H1 (cell line): ENCODE results near the gene CD8B2. TPM values are rescaled to one million over a fixed set of nuclear protein-coding genes. Genes with fewer than 3 reads are reported as not detected.
"Not testable (repeated sequence)": the region's sequence is repeated elsewhere in the genome, so short reads cannot be mapped to it uniquely, and the experiment has no call there.

ENCODE experiments used
- CTCF ChIA-PET: fragments of 300-600 bp; sonication (Branson Sonifier 250); formaldehyde crosslinking; loops from one replicate; lab custom pipeline; 2021; ENCODE audit not compliant: partially characterized antibody; lab: Charles Lee
- POLR2A ChIA-PET: fragments of 300-600 bp; sonication (Branson Sonifier 250); formaldehyde crosslinking; loops from one replicate; lab custom pipeline; 2021; ENCODE audit warnings: inconsistent platforms; ENCODE audit not compliant: partially characterized antibody; lab: Charles Lee
- DNase-seq, 2 experiments: peaks; one replicate each; pipeline versions ENCODE4 v3.0.0 to v3.0.0-alpha.2; 2010 to 2022; ENCODE audit warnings: low spot score in 2 of 2, low read depth in 1 of 2, mixed read lengths in 1 of 2
- FAIRE-seq: peaks from 2 replicates; lab custom pipeline; 2011; peaks lifted over from hg19 to GRCh38; lab: Jason Lieb, UNC
- H2AFZ ChIP-seq: 2 replicates; pipeline ENCODE4 v1.8.1; 2012; ENCODE audit warnings: low read length, inconsistent platforms
- H2AK5ac ChIP-seq: 2 replicates; pipeline ENCODE4 v1.6.1; 2013; ENCODE audit warnings: low read depth, low read length
- H2BK120ac ChIP-seq: replicated peaks from 2 replicates; pipeline ENCODE3; 2013; ENCODE audit warnings: low read depth, low read length, inconsistent platforms
- H2BK12ac ChIP-seq: 2 replicates; pipeline ENCODE4 v1.6.1; 2013; ENCODE audit warnings: low read depth, low read length
- H2BK15ac ChIP-seq: 2 replicates; pipeline ENCODE4 v1.6.1; 2013; ENCODE audit warnings: low read length
- H2BK20ac ChIP-seq: 2 replicates; pipeline ENCODE4 v1.6.1; 2013; ENCODE audit warnings: low read length
- H2BK5ac ChIP-seq: 2 replicates; pipeline ENCODE4 v1.6.1; 2013; ENCODE audit warnings: low read depth, low read length
- H3K14ac ChIP-seq: 2 replicates; pipeline ENCODE4 v1.6.1; 2013; ENCODE audit warnings: inconsistent platforms; ENCODE audit not compliant: insufficient read length
- H3K18ac ChIP-seq: 2 replicates; pipeline ENCODE4 v1.6.1; 2013; ENCODE audit warnings: low read length; ENCODE audit errors: extremely low read depth
- H3K23ac ChIP-seq: 2 replicates; pipeline ENCODE4 v1.6.1; 2013; ENCODE audit warnings: inconsistent platforms; ENCODE audit not compliant: insufficient read length
- H3K23me2 ChIP-seq: 2 replicates; pipeline ENCODE4 v1.6.1; 2013; ENCODE audit warnings: low read depth, low read length
- H3K27ac ChIP-seq: 2 replicates; pipeline ENCODE4 v1.6.1; 2011; ENCODE audit warnings: low read depth, low read length, inconsistent platforms
- H3K27me3 ChIP-seq, 4 experiments: replicated peaks in 1 of 4; 1 replicate in 1 of 4; 2 replicates in 3 of 4; pipeline versions ENCODE4 v1.6.1 to v1.8.1; 2011 to 2013; ENCODE audit warnings: low read length in 3 of 4, mild to moderate bottlenecking in 3 of 4, inconsistent platforms in 2 of 4, mixed read lengths in 2 of 4, moderate library complexity in 1 of 4; ENCODE audit not compliant: control insufficient read depth in 3 of 4, insufficient read depth in 3 of 4; ENCODE audit errors: extremely low read depth in 1 of 4
- H3K36me3 ChIP-seq, 4 experiments: 2 replicates each; pipeline versions ENCODE4 v1.6.1 to v1.8.1; 2011 to 2013; ENCODE audit warnings: mild to moderate bottlenecking in 4 of 4, low read length in 3 of 4, moderate library complexity in 2 of 4, control low read depth in 1 of 4, inconsistent platforms in 1 of 4; ENCODE audit not compliant: insufficient read depth in 4 of 4, control insufficient read depth in 2 of 4
- H3K4ac ChIP-seq: replicated peaks from 2 replicates; pipeline ENCODE3; 2013; ENCODE audit warnings: low read length, low read depth, mixed read lengths, inconsistent platforms; ENCODE audit not compliant: insufficient read length
- H3K4me1 ChIP-seq, 4 experiments: replicated peaks in 1 of 4; 1 replicate in 1 of 4; 2 replicates in 3 of 4; pipeline versions ENCODE4 v1.6.1 to v1.8.1; 2011 to 2013; ENCODE audit warnings: low read length in 3 of 4, inconsistent platforms in 2 of 4, mixed read lengths in 1 of 4; ENCODE audit not compliant: insufficient read depth in 4 of 4, control insufficient read depth in 3 of 4
- H3K4me2 ChIP-seq, 2 experiments: 2 replicates each; pipeline versions ENCODE4 v1.6.1 to v1.8.1; 2011 to 2013; ENCODE audit warnings: low read depth in 2 of 2, low read length in 2 of 2, control low read depth in 1 of 2, inconsistent platforms in 1 of 2, mild to moderate bottlenecking in 1 of 2; ENCODE audit not compliant: insufficient read depth in 1 of 2
- H3K4me3 ChIP-seq, 4 experiments: fragments of 200-600, 300-600 bp in 1 of 4; sonication (generic), shearing (Covaris generic), sonication (Bioruptor Twin) in 1 of 4; 2 replicates each; pipeline versions ENCODE4 v1.5.1 to v1.8.1; 2011 to 2016; ENCODE audit warnings: low read length in 4 of 4, low read depth in 3 of 4, control low read depth in 2 of 4, inconsistent platforms in 2 of 4, mild to moderate bottlenecking in 2 of 4, mixed read lengths in 1 of 4, moderate library complexity in 1 of 4; ENCODE audit not compliant: insufficient read depth in 2 of 4; ENCODE audit errors: extremely low read depth in 1 of 4
- H3K56ac ChIP-seq: replicated peaks from 2 replicates; pipeline ENCODE3; 2013; ENCODE audit warnings: low read depth, mild to moderate bottlenecking, mixed read lengths, low read length, inconsistent platforms; ENCODE audit not compliant: insufficient read length
- H3K79me1 ChIP-seq: 2 replicates; pipeline ENCODE4 v1.6.1; 2013; ENCODE audit warnings: low read depth, low read length, control low read depth
- H3K79me2 ChIP-seq, 2 experiments: 2 replicates each; pipeline versions ENCODE4 v1.6.1 to v1.8.1; 2012 to 2013; ENCODE audit warnings: low read length in 2 of 2, mild to moderate bottlenecking in 2 of 2, inconsistent platforms in 1 of 2; ENCODE audit not compliant: insufficient read depth in 2 of 2, control insufficient read depth in 1 of 2
- H3K9ac ChIP-seq, 4 experiments: replicated peaks in 1 of 4; 1 replicate in 1 of 4; 2 replicates in 3 of 4; pipeline versions ENCODE4 v1.6.1 to v1.8.1; 2011 to 2013; ENCODE audit warnings: low read depth in 3 of 4, low read length in 3 of 4, control low read depth in 2 of 4, mild to moderate bottlenecking in 2 of 4, moderate library complexity in 2 of 4, inconsistent platforms in 1 of 4; ENCODE audit errors: extremely low read depth in 1 of 4
- H3K9me3 ChIP-seq, 2 experiments: 2 replicates each; pipeline versions ENCODE4 v1.6.1 to v1.8.1; 2012 to 2013; ENCODE audit warnings: mild to moderate bottlenecking in 2 of 2, moderate library complexity in 2 of 2, control low read depth in 1 of 2, inconsistent platforms in 1 of 2, low read depth in 1 of 2, low read length in 1 of 2, mixed read lengths in 1 of 2; ENCODE audit not compliant: insufficient read depth in 2 of 2
- H4K20me1 ChIP-seq, 2 experiments: replicated peaks in 1 of 2; 2 replicates each; pipeline versions ENCODE3 to v1.8.1; 2011 to 2013; ENCODE audit warnings: inconsistent platforms in 2 of 2, low read length in 2 of 2, mild to moderate bottlenecking in 1 of 2; ENCODE audit not compliant: insufficient read depth in 2 of 2, control insufficient read depth in 1 of 2
- H4K5ac ChIP-seq: 2 replicates; pipeline ENCODE4 v1.6.1; 2013; ENCODE audit warnings: low read length, low read depth, mixed read lengths, inconsistent platforms; ENCODE audit not compliant: insufficient read length
- H4K8ac ChIP-seq: 2 replicates; pipeline ENCODE4 v1.8.0; 2013; ENCODE audit warnings: mild to moderate bottlenecking, moderate library complexity, low read length, inconsistent platforms; ENCODE audit not compliant: insufficient read depth; ENCODE audit errors: extremely low read depth
- H4K91ac ChIP-seq: replicated peaks from 2 replicates; pipeline ENCODE3; 2013; ENCODE audit warnings: low read length, mixed read lengths, inconsistent platforms; ENCODE audit not compliant: insufficient read length
- WGBS, 2 experiments: shearing (Covaris generic) in 1 of 2; methylation state at CpG; one replicate each; pipeline versions ENCODE4 v1.1.6 to v1.1.7; 2013 to 2015; ENCODE audit warnings: low lambda C conversion rate in 2 of 2, mixed read lengths in 2 of 2, inconsistent platforms in 1 of 2, low coverage in 1 of 2, missing lambda C conversion rate in 1 of 2; ENCODE audit not compliant: insufficient replicate concordance in 2 of 2, insufficient coverage in 1 of 2, insufficient read length in 1 of 2; ENCODE audit errors: extremely low coverage in 1 of 2, missing lambda C conversion rate in 1 of 2; 5-methylcytosine and 5-hydroxymethylcytosine counted together
- polyA plus RNA-seq, 7 experiments: library from polyadenylated mRNA; depleted of rRNA in 3 of 7; stranded (reverse) in 5 of 7; unstranded in 2 of 7; fragments of >200 nt in 5 of 7; fragments of 200-250 nt in 2 of 7; gene quantifications; 1 replicate in 5 of 7; 2 replicates in 1 of 7; 4 replicates in 1 of 7; pipeline versions ENCODE4 v1.2.1 to v1.2.3, GENCODE V29; 2011 to 2013; ENCODE audit warnings: missing spikeins in 2 of 7, mixed read lengths in 2 of 7
- total RNA-seq: library from RNA; stranded (reverse); fragmentation: NEBNext Ultra II Directional; extraction: Animal tissue kit (Norgen Biotek cat#: 25700); gene quantifications from 2 replicates; pipeline ENCODE4 v1.2.1, GENCODE V29; 2021

Gene CD8B2
- total and polyA plus RNA-seq, 2 of the 8 experiments (the other 6 are each of a cell fraction or from before 2014, with no cell fraction given), result 0.03 TPM; not detected in 1

DNA sequence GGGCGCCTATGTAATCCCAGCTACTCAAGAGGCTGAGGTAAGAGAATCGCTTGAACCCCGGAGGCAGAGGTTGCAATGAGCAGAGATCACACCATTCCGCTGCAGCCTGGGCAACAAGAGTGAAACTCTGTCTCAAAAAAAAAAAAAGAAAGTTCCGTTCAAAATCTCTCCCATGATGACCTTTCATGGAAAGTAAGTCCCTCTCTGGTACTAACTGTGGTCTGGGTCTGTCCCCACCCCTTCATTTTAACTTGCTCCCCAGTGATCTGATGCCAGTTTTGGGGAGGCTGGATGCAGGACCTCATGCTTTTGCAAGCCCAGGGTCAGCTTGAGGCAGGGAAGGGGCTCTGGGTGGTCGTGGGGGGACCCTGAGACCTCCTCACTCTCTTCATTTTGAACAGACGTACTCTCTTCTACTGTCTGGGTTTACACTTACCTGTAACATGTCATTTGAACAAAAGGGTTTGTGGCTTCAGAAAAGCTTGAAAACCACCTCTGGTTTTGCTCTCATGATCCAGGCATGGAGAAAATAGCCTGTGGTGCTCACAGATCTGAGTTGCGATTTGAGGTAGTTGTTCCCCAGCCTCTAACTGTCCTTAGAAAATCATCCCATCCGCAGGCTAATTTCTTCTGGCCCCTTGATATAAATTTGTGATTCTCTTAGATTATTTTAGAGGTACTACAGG is 19.0 kb downstream of the CD8B2 start:
- H3K27ac ChIP-seq, H4K91ac ChIP-seq, H3K4me3 ChIP-seq, DNase-seq, H3K4me2 ChIP-seq, H3K9me3 ChIP-seq, H2BK20ac ChIP-seq, H4K20me1 ChIP-seq, H2BK15ac ChIP-seq, H4K8ac ChIP-seq, H3K18ac ChIP-seq, H3K23ac ChIP-seq, H3K4me1 ChIP-seq, H2BK120ac ChIP-seq, H3K79me1 ChIP-seq, H3K14ac ChIP-seq, H3K9ac ChIP-seq, POLR2A ChIA-PET, H2BK5ac ChIP-seq, H3K56ac ChIP-seq, H3K79me2 ChIP-seq, H3K27me3 ChIP-seq, H4K5ac ChIP-seq, H3K4ac ChIP-seq, CTCF ChIA-PET, H3K36me3 ChIP-seq, H3K23me2 ChIP-seq, FAIRE-seq, H2AK5ac ChIP-seq, H2AFZ ChIP-seq, H2BK12ac ChIP-seq: not testable (repeated sequence)
- 94% methylated on average over 5 of the region's 9 CpGs; no CpG with 5 or more reads in 1 of the 2 experiments for WGBS, 2 experiments
